Ovary (tissue), 1 donor: Measurements from ENCODE around the gene C11orf97.

Experiments
- EP300 ChIP-seq: sonication (generic); formaldehyde crosslinking; IDR thresholded peaks from one replicate; pipeline ENCODE4 v1.6.1; 2017; ENCODE audit warnings: antibody characterized with exemption
- POLR2A ChIP-seq: fragments of 450-650 bp; IDR thresholded peaks from one replicate; pipeline ENCODE4 v1.6.1; 2017; ENCODE audit warnings: antibody characterized with exemption, mild to moderate bottlenecking, moderate library complexity

GRCh38 chr11:94521684-94522083, 9.4 kb downstream of the C11orf97 start:
- TF ChIP-seq EP300 (no peak), POLR2A (no peak)
